HepG2 (cell line): Measurements from ENCODE around the gene NPDC1. TPM values are rescaled to one million over a fixed set of nuclear protein-coding genes. Genes with fewer than 3 reads are reported as not detected.

Source experiments
- ATAC-seq: fragments of 200-7000 bp; cut with Tn5 transposase; 3 replicates; pipeline ENCODE4 v1.9.1; 2020; ENCODE audit warnings: mild to moderate bottlenecking, moderate library complexity
- BruUV-seq: library from RNA; stranded (reverse); fragments of 400-500 nt; replicated peaks from 2 replicates; lab custom pipeline; 2021; lab: Mats Ljungman, UMichigan
- CTCF ChIA-PET: fragments of 300-600 bp; formaldehyde crosslinking; extraction: SDS; loops from one replicate; lab custom pipeline; 2021; ENCODE audit warnings: low total read pairs, inconsistent platforms, low intra/inter-chr PET ratio; lab: Yijun Ruan, JAX
- POLR2A ChIA-PET: fragments of 350-600 bp; sonication (Branson Sonifier 250); formaldehyde crosslinking; loops from one replicate; lab custom pipeline; 2020; ENCODE audit warnings: antibody characterized with exemption, inconsistent platforms; lab: Yijun Ruan, JAX
- DNase-seq: peaks from one replicate; pipeline ENCODE4 v3.0.0-alpha.2; 2015; ENCODE audit warnings: low spot score
- FAIRE-seq: peaks from 3 replicates; lab custom pipeline; 2011; peaks lifted over from hg19 to GRCh38; lab: Jason Lieb, UNC
- H2AFZ ChIP-seq: one replicate; pipeline ENCODE4 v1.6.1; 2011; ENCODE audit warnings: low read length, inconsistent platforms
- H3K27ac ChIP-seq: fragments of 300-600 bp; 3 replicates; pipeline ENCODE4 v1.8.0; 2011; ENCODE audit warnings: mixed run types, mild to moderate bottlenecking, mixed read lengths, low read length, inconsistent platforms; ENCODE audit not compliant: insufficient read depth; ENCODE audit errors: extremely low read length
- H3K27me3 ChIP-seq, 2 experiments: fragments of 200-600 bp in 1 of 2; 2 replicates in 1 of 2; 3 replicates in 1 of 2; pipeline versions ENCODE4 v1.6.0 to v1.8.0; 2011; ENCODE audit warnings: low read length in 2 of 2, mild to moderate bottlenecking in 2 of 2, moderate library complexity in 2 of 2, inconsistent platforms in 1 of 2; ENCODE audit not compliant: insufficient read depth in 2 of 2, control insufficient read depth in 1 of 2
- H3K36me3 ChIP-seq, 2 experiments: fragments of 200-600 bp in 1 of 2; replicated peaks in 1 of 2; 2 replicates in 1 of 2; 3 replicates in 1 of 2; pipeline versions ENCODE4 v1.5.1 to v1.8.0; 2011; ENCODE audit warnings: low read length in 2 of 2, inconsistent platforms in 1 of 2; ENCODE audit not compliant: insufficient read depth in 2 of 2, control insufficient read depth in 1 of 2
- H3K4me1 ChIP-seq: 2 replicates; pipeline ENCODE4 v1.5.1; 2012; ENCODE audit warnings: low read length, inconsistent platforms; ENCODE audit not compliant: insufficient read depth
- H3K4me2 ChIP-seq: 2 replicates; pipeline ENCODE4 v1.6.0; 2011; ENCODE audit warnings: low read depth, low read length, inconsistent platforms
- H3K4me3 ChIP-seq, 3 experiments: fragments of 200-600 bp in 1 of 3; sonication (generic), shearing (Covaris generic) in 1 of 3; replicated peaks in 1 of 3; 2 replicates each; pipeline ENCODE4 v1.5.1; 2011 to 2016; ENCODE audit warnings: low read length in 3 of 3, inconsistent platforms in 2 of 3, low read depth in 2 of 3, mild to moderate bottlenecking in 2 of 3, control low read depth in 1 of 3, mixed read lengths in 1 of 3; ENCODE audit not compliant: insufficient read depth in 1 of 3
- H3K79me2 ChIP-seq: one replicate; pipeline ENCODE4 v1.6.1; 2011; ENCODE audit warnings: low read length, inconsistent platforms; ENCODE audit not compliant: insufficient read depth
- H3K9ac ChIP-seq: 2 replicates; pipeline ENCODE4 v1.6.0; 2011; ENCODE audit warnings: mild to moderate bottlenecking, low read depth, low read length, inconsistent platforms; ENCODE audit not compliant: insufficient read depth
- H3K9me3 ChIP-seq: 2 replicates; pipeline ENCODE4 v1.5.1; 2012; ENCODE audit warnings: mild to moderate bottlenecking, low read length
- H4K20me1 ChIP-seq: 2 replicates; pipeline ENCODE4 v1.6.0; 2011; ENCODE audit warnings: inconsistent platforms, mild to moderate bottlenecking, low read length, moderate library complexity; ENCODE audit not compliant: insufficient read depth
- CBX5 ChIP-seq: sonication (generic); formaldehyde crosslinking; IDR thresholded peaks from 2 replicates; pipeline ENCODE4 v1.4.0; 2020; ENCODE audit warnings: missing genetic modification reagents, borderline replicate concordance
- CREM ChIP-seq, 2 experiments: sonication (generic) in 1 of 2; formaldehyde crosslinking in 1 of 2; IDR thresholded peaks; 2 replicates each; pipeline versions ENCODE4 v1.4.0 to v1.6.1; 2016 to 2020; ENCODE audit warnings: antibody characterized with exemption in 1 of 2, mild to moderate bottlenecking in 1 of 2, missing genetic modification reagents in 1 of 2
- DNMT3B ChIP-seq: conservative IDR thresholded peaks from 2 replicates; pipeline ENCODE4 v1.6.1; 2016; ENCODE audit warnings: missing biosample characterization, control low read depth
- DPF2 ChIP-seq: sonication (generic); formaldehyde crosslinking; IDR thresholded peaks from 2 replicates; pipeline ENCODE4 v1.4.0; 2020; ENCODE audit warnings: mild to moderate bottlenecking, low read depth, missing genetic modification reagents, borderline replicate concordance
- KDM4B ChIP-seq: sonication (generic); formaldehyde crosslinking; IDR thresholded peaks from 2 replicates; pipeline ENCODE4 v1.4.0; 2020; ENCODE audit warnings: missing genetic modification reagents
- KDM5B ChIP-seq: sonication (generic); formaldehyde crosslinking; IDR thresholded peaks from 2 replicates; pipeline ENCODE4 v1.4.0; 2020; ENCODE audit warnings: missing genetic modification reagents, mild to moderate bottlenecking, borderline replicate concordance
- MNT ChIP-seq: fragments of 450-650 bp; IDR thresholded peaks from 2 replicates; pipeline ENCODE4 v1.6.1; 2016
- NFIB ChIP-seq: sonication (generic); formaldehyde crosslinking; IDR thresholded peaks from 2 replicates; pipeline ENCODE4 v1.9.0; 2021; ENCODE audit warnings: missing genetic modification reagents, mild to moderate bottlenecking, borderline replicate concordance
- NFKBIZ ChIP-seq: IDR thresholded peaks from 2 replicates; pipeline ENCODE4 v1.6.1; 2018; ENCODE audit warnings: missing genetic modification reagents, missing compliant biosample characterization
- NR2F2 ChIP-seq: IDR thresholded peaks from 2 replicates; pipeline ENCODE4 v1.6.1; 2012; ENCODE audit warnings: low read depth, inconsistent platforms, borderline replicate concordance
- ZMAT5 ChIP-seq: sonication (generic); formaldehyde crosslinking; IDR thresholded peaks from 2 replicates; pipeline ENCODE4 v1.5.0; 2020; ENCODE audit warnings: mild to moderate bottlenecking, low read depth, missing genetic modification reagents, borderline replicate concordance
- ZNF343 ChIP-seq: sonication (generic); formaldehyde crosslinking; IDR thresholded peaks from 2 replicates; pipeline ENCODE4 v1.4.0; 2020; ENCODE audit warnings: mild to moderate bottlenecking, missing genetic modification reagents
- WGBS: methylation state at CpG from one replicate; pipeline ENCODE4 v1.1.6; 2017; ENCODE audit warnings: low lambda C conversion rate; 5-methylcytosine and 5-hydroxymethylcytosine counted together
- in situ Hi-C: cut with HindIII; loops from 2 replicates; pipeline ENCODE4 v1.10.0; 2017; ENCODE audit warnings: low pct_unique_long_range_greater_than_20kb; ENCODE audit not compliant: extremely low pct_ligation_motif_present
- intact Hi-C: fragments of 100-400 bp; cut with micrococcal nuclease; formaldehyde crosslinking; loops from one replicate; pipeline ENCODE4 v1.10.0; 2022; ENCODE audit not compliant: unreplicated experiment
- polyA plus RNA-seq, 8 experiments: library from polyadenylated mRNA; depleted of rRNA in 3 of 8; stranded (reverse) in 7 of 8; unstranded in 1 of 8; fragments of >200 nt; fragmentation: Illumina TruSeq in 4 of 8; extraction: Trizol in 4 of 8; gene quantifications; 2 replicates each; pipeline versions ENCODE4 v1.2.1 to v1.2.3, GENCODE V29; 2011 to 2016; ENCODE audit warnings: low read depth in 4 of 8, missing spikeins in 1 of 8, mixed read lengths in 1 of 8; ENCODE audit not compliant: insufficient read depth in 1 of 8
- total RNA-seq, 5 experiments: library from RNA; depleted of rRNA; stranded (reverse); fragments of >200 nt; fragmentation: Illumina TruSeq; extraction: Trizol; gene quantifications; 2 replicates each; pipeline ENCODE4 v1.2.3, GENCODE V29; 2016; ENCODE audit warnings: low read depth in 1 of 5
- TF ChIP-seq, protein P1 (sequence below): IDR thresholded peaks from 2 replicates; pipeline ENCODE4 v1.6.1; 2016; ENCODE audit warnings: mild to moderate bottlenecking, missing biosample characterization, missing genetic modification reagents

The NPDC1 gene
- total and polyA plus RNA-seq, 2 of the 13 experiments (the other 11 are each of a cell fraction or from before 2014, with no cell fraction given), result 0.84 to 5.4 TPM

DNA sequence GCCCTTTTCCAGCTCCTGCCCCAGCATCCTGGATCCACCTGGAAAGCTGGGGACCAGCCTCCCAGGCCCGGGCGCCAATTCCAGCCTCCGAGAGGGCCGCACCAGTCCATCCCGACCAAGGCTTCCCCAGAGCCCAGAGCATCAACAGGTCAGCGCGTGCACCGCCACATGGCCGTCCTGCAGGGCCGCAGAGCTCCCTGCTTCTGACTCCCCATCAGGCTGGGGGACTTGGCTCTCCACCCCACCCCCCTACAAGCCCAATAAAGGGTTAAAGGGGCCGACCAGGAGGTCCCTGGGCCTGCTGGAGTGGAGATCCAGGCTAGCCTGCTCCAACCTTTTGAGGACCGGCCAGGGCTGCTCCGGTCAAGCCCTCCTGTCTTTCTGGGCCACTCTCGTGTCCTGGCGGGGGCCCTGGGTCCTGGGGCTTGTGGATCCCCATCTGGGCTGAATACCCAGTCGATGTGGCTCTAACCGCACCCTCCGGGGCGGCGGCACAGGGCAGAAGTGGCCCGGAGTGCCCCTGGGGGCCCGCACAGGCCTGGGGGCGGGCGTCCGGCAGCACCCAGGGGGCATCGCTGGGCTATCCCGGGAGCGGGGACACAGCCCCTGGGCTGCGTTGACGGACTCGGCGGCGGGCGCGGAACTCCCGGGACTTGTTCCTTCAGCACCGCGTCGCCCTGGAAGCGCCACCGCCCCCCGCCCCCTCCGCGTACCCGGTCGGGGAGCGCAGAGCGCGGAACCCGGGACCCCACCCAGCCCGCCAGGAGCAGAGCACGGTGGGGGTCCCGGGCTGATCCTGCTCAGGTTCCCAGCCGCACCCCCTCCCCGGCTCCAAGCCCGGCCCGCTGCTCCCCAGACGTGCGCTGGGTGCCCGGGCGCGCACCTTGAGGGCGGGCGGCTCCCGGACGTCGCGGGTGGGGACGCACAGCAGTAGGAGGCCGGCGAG, 7.3 kb upstream of the NPDC1 start:
- no peak for DNase-seq
- in situ Hi-C loops (no loop called here), intact Hi-C loops (no loop called here)
- Histone ChIP-seq H3K27ac (no peak overlapping the region), H3K4me2 (peak overlapping the region; percentile 84), H3K4me3 (peak overlapping the region; percentile 56 to 84 (median 64)), H4K20me1 (no peaks in the 10 kb centered on the region; the same call in 1 of the 2 replicates), H3K9me3 (no peaks in the 10 kb centered on the region), H3K4me1 (peaks cover 47% of the 10 kb centered on the region), H3K27me3 (no peaks in the 10 kb centered on the region; a peak in 2 of 5 replicates), H3K36me3 (no peaks in the 10 kb centered on the region), H3K79me2 (peaks cover 9% of the 10 kb centered on the region), H2AFZ (no peak overlapping the region), H3K9ac (peak overlapping the region; percentile 54)
- ChIA-PET POLR2A (interaction anchor here (0.7 to 4.4 kb wide), 8 partner anchors 11 to 254 kb away, joined by 3 to 55 read pairs (median 4); partner anchors contain the start of genes MAN1B1 and SAPCD2), CTCF (interaction anchor here (0.6 kb wide), 1 partner anchor 11 kb away, joined by 3 read pairs; no protein-coding TSS in a partner anchor)
- 0% methylated on average over 5 of the region's 71 CpGs for WGBS
- ATAC-seq, result peak; percentile 8; the same call in 1 of the 3 replicates
- no TSS peak for BruUV-seq
- FAIRE-seq, result no peak
- no peak for TF ChIP-seq ZMAT5
- TF ChIP-seq, protein P1, sequence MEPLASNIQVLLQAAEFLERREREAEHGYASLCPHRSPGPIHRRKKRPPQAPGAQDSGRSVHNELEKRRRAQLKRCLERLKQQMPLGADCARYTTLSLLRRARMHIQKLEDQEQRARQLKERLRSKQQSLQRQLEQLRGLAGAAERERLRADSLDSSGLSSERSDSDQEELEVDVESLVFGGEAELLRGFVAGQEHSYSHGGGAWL (CRISPR knock-in tag), result no peak
- no peak for TF ChIP-seq DNMT3B (CRISPR knock-in tag)
- no peak for TF ChIP-seq CBX5 (CRISPR knock-in tag)
- TF ChIP-seq KDM5B (CRISPR knock-in tag), result peak; percentile 42; the same call in 1 of the 2 replicates
- no peak for TF ChIP-seq ZNF343 (CRISPR knock-in tag)
- no peak for TF ChIP-seq KDM4B
- TF ChIP-seq NFKBIZ, result no peak
- TF ChIP-seq DPF2 (CRISPR knock-in tag), result no peak
- TF ChIP-seq NR2F2, result no peak
- no peak for TF ChIP-seq CREM (IDR thresholded peaks at IDR 0.05)
- no peak for TF ChIP-seq CREM (CRISPR knock-in tag; IDR thresholded peaks at IDR 0.05)
- TF ChIP-seq NFIB (CRISPR knock-in tag), result no peak
- no peak for TF ChIP-seq MNT
